Measurements from ENCODE around the gene CSNK1A1L.

DNA sequence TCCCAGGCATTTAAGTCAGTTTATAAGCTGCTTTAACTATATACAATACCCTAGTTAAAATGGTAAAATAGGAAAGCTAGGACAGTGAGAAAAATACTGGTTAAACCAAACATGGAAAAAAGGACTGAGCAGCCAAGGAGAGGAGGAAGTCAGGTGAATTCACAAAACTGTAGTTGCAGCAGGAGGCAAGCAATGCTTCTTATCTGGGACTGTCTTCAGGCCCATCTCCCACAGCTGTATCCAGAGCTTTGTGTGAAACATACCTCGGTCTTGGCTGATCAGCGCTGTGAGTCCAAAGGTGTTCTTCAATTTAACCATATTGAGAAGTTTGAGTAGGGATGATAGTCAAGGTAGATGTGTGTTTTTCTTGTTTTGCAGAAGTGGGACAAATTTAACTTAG lies 30.3 kb downstream of the CSNK1A1L start:
- TF ChIP-seq POLR2AphosphoS5 (IDR thresholded peaks at IDR 0.05), result no peak
- TF ChIP-seq CTCF (IDR thresholded peaks at IDR 0.05), result no peak
- TF ChIP-seq EP300 (IDR thresholded peaks at IDR 0.05), result no peak
- TF ChIP-seq POLR2A (IDR thresholded peaks at IDR 0.05), result no peak
